ENCODE results near the gene HECA.
A peak's percentile ranks its signal among the peaks of the same experiment; 100 is the strongest.

GRCh38 chr6:139117734-139118133 is 17.1 kb upstream of the HECA start:
- TF ChIP-seq CTCF (IDR thresholded peaks at IDR 0.05; ENCODE audit: insufficient read depth, low read length, poor library complexity, severe bottlenecking) = peak; percentile 21
- TF ChIP-seq EZH2phosphoT487 (conservative IDR thresholded peaks at IDR 0.05; ENCODE audit: low read length) = no peak
